Measurements from ENCODE around the gene GON7. TPM values are rescaled to one million over a fixed set of nuclear protein-coding genes. Genes with fewer than 3 reads are reported as not detected.

The GON7 gene
- total RNA-seq (2021; fragmentation: NEBNext Ultra II Directional; extraction: Animal tissue kit (Norgen Biotek cat#: 25700)): 8.8 and 9.9 TPM in 2 replicates
- polyA plus RNA-seq (2011; rRNA removed): 2.9 and 3.8 TPM in 2 replicates
- polyA plus RNA-seq (2011; cell fraction: cytosol; rRNA removed): 6.8 TPM
- 2.2 TPM for polyA plus RNA-seq (2011; cell fraction: nucleus; rRNA removed)
- 7.7 to 9.6 TPM (median 8.7 TPM) in 4 replicates for polyA plus RNA-seq (2012, experiment 1 of 2)
- polyA plus RNA-seq (2012, experiment 2 of 2): 1.5 TPM
- 10.4 TPM for polyA plus RNA-seq (2013, experiment 1 of 2)
- 10.2 TPM for polyA plus RNA-seq (2013, experiment 2 of 2)
- polyA minus RNA-seq (2011; rRNA and poly(A)+ RNA removed): 1.6 and 1.7 TPM in 2 replicates
- 3.0 TPM for polyA minus RNA-seq (2011; cell fraction: cytosol; rRNA and poly(A)+ RNA removed)
- polyA minus RNA-seq (2011; cell fraction: nucleus; rRNA and poly(A)+ RNA removed): 2.3 TPM
- long read RNA-seq, experiment 1, transcript GON7-201 (2 exons, 1,154 nt): major isoform, 19 of 20 reads
- long read RNA-seq, experiment 1, partial matches to known transcripts: 0 of 20 reads
- long read RNA-seq, experiment 1, other reads (novel, unspliced or antisense): 1 of 20 reads
- long read RNA-seq, experiment 2, transcript GON7-201 (2 exons, 1,154 nt): major isoform, 36 of 38 reads
- long read RNA-seq, experiment 2, partial matches to known transcripts: 2 of 38 reads
- long read RNA-seq, experiment 2, other reads (novel, unspliced or antisense): 0 of 38 reads

- H2AFZ ChIP-seq (ENCODE audit: low read length): peak within 1 kb of the TSS; percentile 86; the same call in 1 of the 2 replicates
- 2% methylated on average over 39 of the region's 65 CpGs; no CpG with 5 or more reads in 1 of the 2 experiments for WGBS, 2 experiments (ENCODE audit: extremely low coverage in 1 of 2, insufficient coverage in 1 of 2, insufficient read length in 1 of 2, insufficient replicate concordance in 2 of 2, low coverage in 1 of 2, low lambda C conversion rate in 2 of 2, missing lambda C conversion rate in 1 of 2)
- H3K4me1 ChIP-seq (replicated peaks in 1 of 4; ENCODE audit: control insufficient read depth in 3 of 4, insufficient read depth in 4 of 4, low read length in 3 of 4): peaks cover 0 to 6% (median 4%) of the 10 kb centered on the region in 4 experiments; a peak in 3 of 7 replicates
- H3K23me2 ChIP-seq (ENCODE audit: low read depth, low read length): peaks cover 7% of the 10 kb centered on the region
- no peaks in the 10 kb centered on the region for H3K9me3 ChIP-seq (ENCODE audit: insufficient read depth in 2 of 2, low read depth in 1 of 2, low read length in 1 of 2)
- peaks cover 0 to 9% (median 0%) of the 10 kb centered on the region in 4 experiments; a peak in 3 of 8 replicates for H3K36me3 ChIP-seq (ENCODE audit: control insufficient read depth in 2 of 4, insufficient read depth in 4 of 4, low read length in 3 of 4)
- peak within 1 kb of the TSS; percentile 19 for H4K91ac ChIP-seq (replicated peaks; ENCODE audit: insufficient read length, low read length)
- H2BK120ac ChIP-seq (replicated peaks; ENCODE audit: low read depth, low read length): no peak within 1 kb of the TSS
- peak within 1 kb of the TSS; percentile 88; the same call in 1 of the 2 replicates for H3K18ac ChIP-seq (ENCODE audit: extremely low read depth, low read length)
- H3K27me3 ChIP-seq (replicated peaks in 1 of 4; ENCODE audit: control insufficient read depth in 3 of 4, extremely low read depth in 1 of 4, insufficient read depth in 3 of 4, low read length in 3 of 4): no peaks in the 10 kb centered on the region
- CTCF ChIA-PET (ENCODE audit: partially characterized antibody): interaction anchor here (0.6 to 3.0 kb wide), 29 partner anchors 11 to 509 kb away, joined by 3 to 27 read pairs (median 4); partner anchors contain the start of genes LYSET and MOAP1
- H4K8ac ChIP-seq (ENCODE audit: extremely low read depth, insufficient read depth, low read length): peak within 1 kb of the TSS; percentile 59
- H2BK12ac ChIP-seq (ENCODE audit: low read depth, low read length): no peak within 1 kb of the TSS
- DNase-seq (ENCODE audit: low read depth in 1 of 2, low spot score in 2 of 2): peak; percentile 91 to 95
- POLR2A ChIA-PET (ENCODE audit: partially characterized antibody): interaction anchor here (1.4 to 3.5 kb wide), 2 partner anchors 9 to 23 kb away, joined by 3 to 25 read pairs; partner anchors contain the start of genes LYSET and MOAP1
- no peaks in the 10 kb centered on the region for H4K20me1 ChIP-seq (replicated peaks in 1 of 2; ENCODE audit: control insufficient read depth in 1 of 2, insufficient read depth in 2 of 2, low read length in 2 of 2)
- H3K79me2 ChIP-seq (ENCODE audit: control insufficient read depth in 1 of 2, insufficient read depth in 2 of 2, low read length in 2 of 2): peaks cover 0 to 16% of the 10 kb centered on the region in 2 experiments; a peak in 3 of 4 replicates
- no peak within 1 kb of the TSS for H3K23ac ChIP-seq (ENCODE audit: insufficient read length)
- no peak within 1 kb of the TSS for H3K14ac ChIP-seq (ENCODE audit: insufficient read length)
- peak within 1 kb of the TSS; percentile 88 to 98 for H3K4me2 ChIP-seq (ENCODE audit: insufficient read depth in 1 of 2, low read depth in 2 of 2, low read length in 2 of 2)
- H2AK5ac ChIP-seq (ENCODE audit: low read depth, low read length): no peak within 1 kb of the TSS
- peak within 1 kb of the TSS; percentile 70 to 85 (median 76) for H3K9ac ChIP-seq (replicated peaks in 1 of 4; ENCODE audit: extremely low read depth in 1 of 4, low read depth in 3 of 4, low read length in 3 of 4)
- FAIRE-seq: no peak
- peak within 1 kb of the TSS; percentile 59 for H4K5ac ChIP-seq (ENCODE audit: insufficient read length, low read depth, low read length)
- H2BK15ac ChIP-seq (ENCODE audit: low read length): no peak within 1 kb of the TSS; the same call in 1 of the 2 replicates
- H3K27ac ChIP-seq (ENCODE audit: low read depth, low read length): peak within 1 kb of the TSS; percentile 65
- peak within 1 kb of the TSS; percentile 77 to 99 (median 93) for H3K4me3 ChIP-seq (ENCODE audit: extremely low read depth in 1 of 4, insufficient read depth in 2 of 4, low read depth in 3 of 4, low read length in 4 of 4)
- peak within 1 kb of the TSS; percentile 71; the same call in 1 of the 2 replicates for H2BK5ac ChIP-seq (ENCODE audit: low read depth, low read length)
- H3K4ac ChIP-seq (replicated peaks; ENCODE audit: insufficient read length, low read depth, low read length): no peak within 1 kb of the TSS
- H3K79me1 ChIP-seq (ENCODE audit: low read depth, low read length): no peaks in the 10 kb centered on the region; the same call in 1 of the 2 replicates
- peak within 1 kb of the TSS; percentile 78 for H3K56ac ChIP-seq (replicated peaks; ENCODE audit: insufficient read length, low read depth, low read length)
- no peak within 1 kb of the TSS for H2BK20ac ChIP-seq (ENCODE audit: low read length)
- TF ChIP-seq SIX5 (IDR thresholded peaks at IDR 0.05; ENCODE audit: low read depth, low read length): peak; percentile 7; the same call in 1 of the 2 replicates
- TF ChIP-seq TBP (IDR thresholded peaks at IDR 0.05; ENCODE audit: low read depth, low read length): 0 out of 2 replicates have a peak, but pooled peaks have one; percentile 28
- TF ChIP-seq, protein P1, sequence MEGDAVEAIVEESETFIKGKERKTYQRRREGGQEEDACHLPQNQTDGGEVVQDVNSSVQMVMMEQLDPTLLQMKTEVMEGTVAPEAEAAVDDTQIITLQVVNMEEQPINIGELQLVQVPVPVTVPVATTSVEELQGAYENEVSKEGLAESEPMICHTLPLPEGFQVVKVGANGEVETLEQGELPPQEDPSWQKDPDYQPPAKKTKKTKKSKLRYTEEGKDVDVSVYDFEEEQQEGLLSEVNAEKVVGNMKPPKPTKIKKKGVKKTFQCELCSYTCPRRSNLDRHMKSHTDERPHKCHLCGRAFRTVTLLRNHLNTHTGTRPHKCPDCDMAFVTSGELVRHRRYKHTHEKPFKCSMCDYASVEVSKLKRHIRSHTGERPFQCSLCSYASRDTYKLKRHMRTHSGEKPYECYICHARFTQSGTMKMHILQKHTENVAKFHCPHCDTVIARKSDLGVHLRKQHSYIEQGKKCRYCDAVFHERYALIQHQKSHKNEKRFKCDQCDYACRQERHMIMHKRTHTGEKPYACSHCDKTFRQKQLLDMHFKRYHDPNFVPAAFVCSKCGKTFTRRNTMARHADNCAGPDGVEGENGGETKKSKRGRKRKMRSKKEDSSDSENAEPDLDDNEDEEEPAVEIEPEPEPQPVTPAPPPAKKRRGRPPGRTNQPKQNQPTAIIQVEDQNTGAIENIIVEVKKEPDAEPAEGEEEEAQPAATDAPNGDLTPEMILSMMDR (IDR thresholded peaks at IDR 0.05; ENCODE audit: control extremely low read depth in 1 of 3, insufficient read depth in 1 of 3, low read depth in 1 of 3, low read length in 3 of 3): peak; percentile 19 to 33 (median 29); a peak in 3 of 4 replicates
- TF ChIP-seq SP4 (IDR thresholded peaks at IDR 0.05; ENCODE audit: low read length): no peak
- no peak for TF ChIP-seq BACH1 (IDR thresholded peaks at IDR 0.05; ENCODE audit: low read length)
These were observed at the start of gene GON7, which contains the start of gene UBR7 for GRCh38 chr14:93206793-93207467. TSS of gene GON7 (minus strand) at chr14:93207065. CDS start at chr14:93207037, 28 bp downstream. TSS of gene UBR7 (plus strand) at chr14:93207256. CDS start at chr14:93207292, 36 bp downstream.
